HEK293 (cell line): Measurements from ENCODE around the gene LRRC15.
A peak's percentile ranks its signal among the peaks of the same experiment; 100 is the strongest.

Experiments
- CTCF ChIA-PET: fragments of 350-600 bp; formaldehyde crosslinking; extraction: SDS; loops from one replicate; lab custom pipeline; 2021; ENCODE audit warnings: antibody characterized with exemption; lab: Yijun Ruan, JAX
- POLR2A ChIA-PET: fragments of 300-600 bp; formaldehyde crosslinking; extraction: SDS; loops from one replicate; lab custom pipeline; 2020; ENCODE audit warnings: antibody characterized with exemption, inconsistent platforms; lab: Yijun Ruan, JAX
- H3K27ac ChIP-seq: fragments of 200-500 bp; sonication (Bioruptor generic); 2 replicates; pipeline ENCODE4 v1.5.1; 2014; ENCODE audit warnings: low read depth, low read length, control low read depth, inconsistent platforms; ENCODE audit errors: extremely low read depth
- H3K36me3 ChIP-seq, 2 experiments: fragments of 200-500 bp in 1 of 2; sonication (Bioruptor generic) in 1 of 2; 1 replicate in 1 of 2; 2 replicates in 1 of 2; pipeline ENCODE4 v1.5.1; 2014 to 2017; ENCODE audit warnings: inconsistent platforms in 2 of 2, low read length in 2 of 2; ENCODE audit not compliant: control insufficient read depth in 2 of 2, insufficient read depth in 1 of 2
- H3K4me1 ChIP-seq: fragments of 200-500 bp; sonication (Bioruptor generic); 2 replicates; pipeline ENCODE4 v1.5.1; 2014; ENCODE audit warnings: mild to moderate bottlenecking, low read length, inconsistent platforms; ENCODE audit not compliant: control insufficient read depth, insufficient read depth
- H3K4me3 ChIP-seq: 2 replicates; pipeline ENCODE4 v1.5.1; 2011; ENCODE audit warnings: low read depth, mild to moderate bottlenecking, control low read depth, low read length, moderate library complexity
- H3K9me3 ChIP-seq: fragments of 200-500 bp; sonication (Bioruptor generic); 2 replicates; pipeline ENCODE4 v1.5.1; 2014; ENCODE audit warnings: low read depth, low read length, inconsistent platforms; ENCODE audit not compliant: control insufficient read depth, insufficient read depth
- KLF17 ChIP-seq: fragments of 450-650 bp; formaldehyde crosslinking; IDR thresholded peaks from 2 replicates; pipeline ENCODE4 v1.5.1; 2016; ENCODE audit warnings: missing biosample characterization, missing genetic modification characterization
- OSR2 ChIP-seq: fragments of 450-650 bp; formaldehyde crosslinking; IDR thresholded peaks from 2 replicates; pipeline ENCODE4 v1.5.1; 2016; ENCODE audit warnings: missing biosample characterization, missing genetic modification characterization
- PRDM2 ChIP-seq: fragments of 450-650 bp; formaldehyde crosslinking; IDR thresholded peaks from 2 replicates; pipeline ENCODE4 v1.5.1; 2016; ENCODE audit warnings: missing biosample characterization, missing genetic modification characterization, borderline replicate concordance
- SP7 ChIP-seq: fragments of 450-650 bp; formaldehyde crosslinking; IDR thresholded peaks from 2 replicates; pipeline ENCODE4 v1.5.1; 2016; ENCODE audit warnings: missing biosample characterization, missing genetic modification characterization
- WT1 ChIP-seq: fragments of 450-650 bp; formaldehyde crosslinking; IDR thresholded peaks from 2 replicates; pipeline ENCODE4 v1.5.1; 2016; ENCODE audit warnings: missing biosample characterization, missing genetic modification characterization
- ZBTB11 ChIP-seq: fragments of 450-650 bp; formaldehyde crosslinking; conservative IDR thresholded peaks from 2 replicates; pipeline ENCODE4 v1.5.1; 2016; ENCODE audit warnings: low read depth, missing biosample characterization, missing genetic modification characterization
- ZBTB17 ChIP-seq: fragments of 450-650 bp; formaldehyde crosslinking; IDR thresholded peaks from 2 replicates; pipeline ENCODE4 v1.5.1; 2016; ENCODE audit warnings: missing biosample characterization, missing genetic modification characterization
- ZBTB8A ChIP-seq: fragments of 450-650 bp; formaldehyde crosslinking; IDR thresholded peaks from 2 replicates; pipeline ENCODE4 v1.5.1; 2016; ENCODE audit warnings: missing biosample characterization, missing genetic modification characterization
- ZEB2 ChIP-seq: fragments of 450-650 bp; formaldehyde crosslinking; IDR thresholded peaks from 2 replicates; pipeline ENCODE4 v1.5.1; 2016; ENCODE audit warnings: missing biosample characterization, missing genetic modification characterization
- ZFP69B ChIP-seq: fragments of 450-650 bp; formaldehyde crosslinking; IDR thresholded peaks from 2 replicates; pipeline ENCODE4 v1.5.1; 2016; ENCODE audit warnings: missing biosample characterization, missing genetic modification characterization
- ZIC2 ChIP-seq: fragments of 450-650 bp; formaldehyde crosslinking; IDR thresholded peaks from 2 replicates; pipeline ENCODE4 v1.5.1; 2016; ENCODE audit warnings: missing biosample characterization, missing genetic modification characterization
- ZNF175 ChIP-seq: fragments of 450-650 bp; formaldehyde crosslinking; IDR thresholded peaks from 2 replicates; pipeline ENCODE4 v1.5.1; 2016; ENCODE audit warnings: missing biosample characterization, missing genetic modification characterization
- ZNF184 ChIP-seq: fragments of 450-650 bp; IDR thresholded peaks from 2 replicates; pipeline ENCODE4 v1.5.1; 2018; ENCODE audit warnings: missing biosample characterization, mild to moderate bottlenecking, missing genetic modification characterization
- ZNF248 ChIP-seq: fragments of 450-650 bp; formaldehyde crosslinking; IDR thresholded peaks from 2 replicates; pipeline ENCODE4 v1.5.1; 2017; ENCODE audit warnings: missing biosample characterization, missing genetic modification characterization
- ZNF311 ChIP-seq: fragments of 450-650 bp; formaldehyde crosslinking; IDR thresholded peaks from 2 replicates; pipeline ENCODE4 v1.5.1; 2017; ENCODE audit warnings: missing biosample characterization, missing genetic modification characterization, borderline replicate concordance
- ZNF391 ChIP-seq: fragments of 450-650 bp; formaldehyde crosslinking; IDR thresholded peaks from 2 replicates; pipeline ENCODE4 v1.5.1; 2016; ENCODE audit warnings: low read depth, missing biosample characterization, missing genetic modification characterization, borderline replicate concordance
- ZNF423 ChIP-seq: fragments of 450-650 bp; formaldehyde crosslinking; IDR thresholded peaks from 2 replicates; pipeline ENCODE4 v1.5.1; 2016; ENCODE audit warnings: missing biosample characterization, missing genetic modification characterization
- ZNF600 ChIP-seq: fragments of 450-650 bp; formaldehyde crosslinking; IDR thresholded peaks from 2 replicates; pipeline ENCODE4 v1.5.1; 2016; ENCODE audit warnings: missing biosample characterization, missing genetic modification characterization
- ZNF664 ChIP-seq: fragments of 450-650 bp; formaldehyde crosslinking; IDR thresholded peaks from 2 replicates; pipeline ENCODE4 v1.5.1; 2016; ENCODE audit warnings: missing biosample characterization, missing genetic modification characterization
- ZNF677 ChIP-seq: fragments of 450-650 bp; IDR thresholded peaks from 2 replicates; pipeline ENCODE4 v1.5.0; 2018; ENCODE audit warnings: missing biosample characterization, mild to moderate bottlenecking, missing genetic modification characterization, moderate library complexity

LRRC15 gene

GRCh38 chr3:194375473-194376240 lies 6.1 kb upstream of the LRRC15 start:
- no peak overlapping the region for H3K4me3 ChIP-seq
- CTCF ChIA-PET: no interaction called here
- TF ChIP-seq OSR2 (tag by site-specific recombination) (no peak), KLF17 (tag by site-specific recombination) (peak; percentile 46; the same call in 1 of the 2 replicates), ZNF677 (tag by site-specific recombination) (no peak), ZBTB11 (tag by site-specific recombination) (no peak), ZNF184 (no peak), ZNF391 (tag by site-specific recombination) (no peak), ZBTB17 (tag by site-specific recombination) (peak; percentile 49; the same call in 1 of the 2 replicates), ZEB2 (tag by site-specific recombination) (no peak), PRDM2 (tag by site-specific recombination) (no peak), WT1 (0 out of 2 replicates have a peak, but pooled peaks have one; percentile 9), ZNF600 (tag by site-specific recombination) (0 out of 2 replicates have a peak, but pooled peaks have one; percentile 10), ZNF248 (tag by site-specific recombination) (no peak), ZFP69B (tag by site-specific recombination) (no peak), ZNF311 (tag by site-specific recombination) (no peak), ZNF175 (tag by site-specific recombination) (no peak), ZNF423 (tag by site-specific recombination) (no peak), SP7 (tag by site-specific recombination) (peak; percentile 59), ZBTB8A (tag by site-specific recombination) (peak; percentile 13; the same call in 1 of the 2 replicates), ZIC2 (tag by site-specific recombination) (peak; percentile 52), ZNF664 (no peak)
- POLR2A ChIA-PET: interaction anchor here (1.1 kb wide), 1 partner anchor 25 kb away, joined by 3 read pairs; no protein-coding TSS in a partner anchor
- no peak overlapping the region for H3K27ac ChIP-seq
- no peaks in the 10 kb centered on the region for H3K9me3 ChIP-seq
- H3K36me3 ChIP-seq: no peaks in the 10 kb centered on the region
- H3K4me1 ChIP-seq: no peaks in the 10 kb centered on the region
